WTC11 (cell line): ENCODE results near the gene CREBRF. TPM values are rescaled to one million over a fixed set of nuclear protein-coding genes. Genes with fewer than 3 reads are reported as not detected.

ENCODE experiments used
- ATAC-seq: fragments of 200-7000 bp; cut with Tn5 transposase; 2 replicates; pipeline ENCODE4 v1.10.0; 2021; ENCODE audit warnings: mild to moderate bottlenecking, moderate library complexity
- CTCF ChIA-PET: fragments of 300-600 bp; sonication (Branson Sonifier 250); formaldehyde crosslinking; loops from one replicate; lab custom pipeline; 2021; ENCODE audit warnings: antibody characterized with exemption; lab: Charles Lee
- POLR2A ChIA-PET: fragments of 350-600 bp; sonication (Branson Sonifier 250); formaldehyde crosslinking; loops from one replicate; lab custom pipeline; 2021; ENCODE audit warnings: antibody characterized with exemption; lab: Charles Lee
- DNase-seq: peaks from one replicate; pipeline ENCODE4 v3.0.0; 2021; ENCODE audit warnings: low spot score
- H3K27ac Mint-ChIP-seq: 2 replicates; pipeline ENCODE4 v1.8.0; 2021; ENCODE audit warnings: mixed read lengths
- H3K27me3 Mint-ChIP-seq: 2 replicates; pipeline ENCODE4 v1.8.0; 2021; ENCODE audit warnings: low read depth, mild to moderate bottlenecking, moderate library complexity, mixed read lengths
- H3K36me3 Mint-ChIP-seq: 2 replicates; pipeline ENCODE4 v1.8.0; 2021; ENCODE audit warnings: mixed read lengths
- H3K4me1 Mint-ChIP-seq: 2 replicates; pipeline ENCODE4 v1.8.0; 2022; ENCODE audit warnings: mixed read lengths
- H3K4me3 Mint-ChIP-seq: 2 replicates; pipeline ENCODE4 v1.8.0; 2021; ENCODE audit warnings: mild to moderate bottlenecking, moderate library complexity, mixed read lengths
- H3K9me3 Mint-ChIP-seq: 2 replicates; pipeline ENCODE4 v1.8.0; 2021; ENCODE audit warnings: mixed read lengths
- E2F1 ChIP-seq: sonication (generic); formaldehyde crosslinking; IDR thresholded peaks from 2 replicates; pipeline ENCODE4 v1.8.0; 2022; ENCODE audit warnings: mild to moderate bottlenecking, missing genetic modification reagents
- ETV6 ChIP-seq: sonication (generic); formaldehyde crosslinking; IDR thresholded peaks from 2 replicates; pipeline ENCODE4 v1.8.1; 2022; ENCODE audit warnings: mild to moderate bottlenecking, missing genetic modification reagents
- FOXK1 ChIP-seq: sonication (generic); formaldehyde crosslinking; IDR thresholded peaks from 2 replicates; pipeline ENCODE4 v1.8.0; 2022; ENCODE audit warnings: mild to moderate bottlenecking, moderate library complexity, missing genetic modification reagents
- GABPB1 ChIP-seq: sonication (generic); formaldehyde crosslinking; IDR thresholded peaks from 2 replicates; pipeline ENCODE4 v1.8.1; 2023; ENCODE audit warnings: mild to moderate bottlenecking, missing genetic modification reagents
- JAZF1 ChIP-seq: fragments of 250-450 bp; sonication (Bioruptor Pico); IDR thresholded peaks from 2 replicates; pipeline ENCODE4 v1.9.0; 2021; ENCODE audit warnings: moderate library complexity, mild to moderate bottlenecking, inconsistent platforms
- MYBL2 ChIP-seq: sonication (generic); formaldehyde crosslinking; IDR thresholded peaks from 2 replicates; pipeline ENCODE4 v1.8.1; 2023; ENCODE audit warnings: mild to moderate bottlenecking, moderate library complexity, missing genetic modification reagents
- NFE2L1 ChIP-seq: sonication (generic); formaldehyde crosslinking; IDR thresholded peaks from 2 replicates; pipeline ENCODE4 v1.8.1; 2023; ENCODE audit warnings: missing genetic modification reagents
- NFYB ChIP-seq: sonication (generic); formaldehyde crosslinking; conservative IDR thresholded peaks from 2 replicates; pipeline ENCODE4 v1.8.0; 2022; ENCODE audit warnings: low read depth, missing genetic modification reagents
- NR3C1 ChIP-seq: sonication (generic); formaldehyde crosslinking; conservative IDR thresholded peaks from 2 replicates; pipeline ENCODE4 v1.8.1; 2023; ENCODE audit warnings: low read depth, mild to moderate bottlenecking, missing genetic modification reagents
- OVOL2 ChIP-seq: fragments of 250-450 bp; sonication (Bioruptor Pico); IDR thresholded peaks from 2 replicates; pipeline ENCODE4 v1.9.0; 2021; ENCODE audit warnings: mild to moderate bottlenecking, borderline replicate concordance
- SOX15 ChIP-seq: fragments of 250-450 bp; sonication (Bioruptor Pico); IDR thresholded peaks from 2 replicates; pipeline ENCODE4 v1.9.0; 2021; ENCODE audit warnings: mild to moderate bottlenecking
- ZNF138 ChIP-seq: sonication (generic); formaldehyde crosslinking; conservative IDR thresholded peaks from 2 replicates; pipeline ENCODE4 v1.8.1; 2022; ENCODE audit warnings: mild to moderate bottlenecking, moderate library complexity, missing genetic modification reagents
- ZNF396 ChIP-seq: fragments of 250-450 bp; sonication (Bioruptor Pico); IDR thresholded peaks from 2 replicates; pipeline ENCODE4 v1.8.0; 2021; ENCODE audit warnings: mild to moderate bottlenecking, moderate library complexity, borderline replicate concordance
- ZNF423 ChIP-seq: fragments of 250-450 bp; sonication (Bioruptor Pico); IDR thresholded peaks from 2 replicates; pipeline ENCODE4 v2.1.2; 2022; ENCODE audit warnings: mild to moderate bottlenecking, moderate library complexity
- ZSCAN18 ChIP-seq: fragments of 250-450 bp; sonication (Bioruptor Pico); IDR thresholded peaks from 2 replicates; pipeline ENCODE4 v2.1.2; 2022; ENCODE audit warnings: mild to moderate bottlenecking, moderate library complexity
- total RNA-seq: library from RNA; stranded (reverse); gene quantifications from 3 replicates; pipeline ENCODE4 v1.2.3, GENCODE V29; 2021
- TF ChIP-seq, protein P1 (sequence below): sonication (generic); formaldehyde crosslinking; IDR thresholded peaks from 2 replicates; pipeline ENCODE4 v1.8.1; 2023; ENCODE audit warnings: mild to moderate bottlenecking, missing genetic modification reagents, moderate library complexity
- TF ChIP-seq, protein P2 (sequence below): fragments of 250-450 bp; sonication (Bioruptor Pico); IDR thresholded peaks from 2 replicates; pipeline ENCODE4 v1.9.0; 2021; ENCODE audit warnings: moderate library complexity, mild to moderate bottlenecking, inconsistent platforms, borderline replicate concordance
- TF ChIP-seq, protein P3 (sequence below): sonication (generic); formaldehyde crosslinking; IDR thresholded peaks from 2 replicates; pipeline ENCODE4 v1.8.0; 2023; ENCODE audit warnings: missing genetic modification reagents, mild to moderate bottlenecking, borderline replicate concordance
- TF ChIP-seq, protein P4 (sequence below): fragments of 250-450 bp; sonication (Bioruptor Pico); conservative IDR thresholded peaks from 2 replicates; pipeline ENCODE4 v1.9.0; 2021; ENCODE audit warnings: mild to moderate bottlenecking

Gene CREBRF
- total RNA-seq, 1 experiment from 2014 or later, result 5.7 TPM

DNA sequence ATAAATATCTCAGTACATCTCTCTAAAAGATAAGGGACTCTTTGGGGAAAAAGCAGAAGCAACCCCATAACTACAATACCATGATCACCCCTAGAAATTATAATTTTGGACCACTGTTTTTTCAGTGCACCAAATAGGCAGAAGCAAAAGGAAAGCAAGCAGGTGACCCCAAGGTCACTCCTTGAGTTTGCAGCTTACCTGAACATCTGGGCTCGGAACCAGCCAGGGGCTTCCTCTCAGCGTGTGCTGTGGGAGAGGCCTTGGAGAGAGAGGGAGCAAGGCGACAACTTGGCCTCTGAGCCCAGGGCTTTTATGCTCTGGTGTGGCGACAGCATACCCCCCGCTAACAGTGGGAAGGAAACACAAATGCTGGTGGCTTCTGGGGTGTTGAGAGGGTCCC is 105.0 kb downstream of the CREBRF start:
- CTCF ChIA-PET, result no interaction called here
- H3K4me3 Mint-ChIP-seq, result no peak overlapping the region
- POLR2A ChIA-PET, result no interaction called here
- no peaks in the 10 kb centered on the region for H3K27me3 Mint-ChIP-seq
- no peak for TF ChIP-seq ZNF396
- no peak for TF ChIP-seq NFYB (CRISPR knock-in tag)
- TF ChIP-seq, protein P1, sequence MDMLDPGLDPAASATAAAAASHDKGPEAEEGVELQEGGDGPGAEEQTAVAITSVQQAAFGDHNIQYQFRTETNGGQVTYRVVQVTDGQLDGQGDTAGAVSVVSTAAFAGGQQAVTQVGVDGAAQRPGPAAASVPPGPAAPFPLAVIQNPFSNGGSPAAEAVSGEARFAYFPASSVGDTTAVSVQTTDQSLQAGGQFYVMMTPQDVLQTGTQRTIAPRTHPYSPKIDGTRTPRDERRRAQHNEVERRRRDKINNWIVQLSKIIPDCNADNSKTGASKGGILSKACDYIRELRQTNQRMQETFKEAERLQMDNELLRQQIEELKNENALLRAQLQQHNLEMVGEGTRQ (CRISPR knock-in tag), result no peak
- no peak for TF ChIP-seq ZNF138 (CRISPR knock-in tag)
- TF ChIP-seq NR3C1, result no peak
- TF ChIP-seq E2F1 (CRISPR knock-in tag), result no peak
- TF ChIP-seq, protein P2, sequence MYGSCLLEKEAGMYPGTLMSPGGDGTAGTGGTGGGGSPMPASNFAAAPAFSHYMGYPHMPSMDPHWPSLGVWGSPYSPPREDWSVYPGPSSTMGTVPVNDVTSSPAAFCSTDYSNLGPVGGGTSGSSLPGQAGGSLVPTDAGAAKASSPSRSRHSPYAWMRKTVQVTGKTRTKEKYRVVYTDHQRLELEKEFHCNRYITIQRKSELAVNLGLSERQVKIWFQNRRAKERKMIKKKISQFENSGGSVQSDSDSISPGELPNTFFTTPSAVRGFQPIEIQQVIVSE (CRISPR knock-in tag), result no peak
- no peaks in the 10 kb centered on the region for H3K9me3 Mint-ChIP-seq
- H3K36me3 Mint-ChIP-seq, result peaks cover 15% of the 10 kb centered on the region; the same call in 1 of the 2 replicates
- no peak for ATAC-seq
- no peak overlapping the region for H3K27ac Mint-ChIP-seq
- H3K4me1 Mint-ChIP-seq, result no peaks in the 10 kb centered on the region
- no peak for DNase-seq

DNA sequence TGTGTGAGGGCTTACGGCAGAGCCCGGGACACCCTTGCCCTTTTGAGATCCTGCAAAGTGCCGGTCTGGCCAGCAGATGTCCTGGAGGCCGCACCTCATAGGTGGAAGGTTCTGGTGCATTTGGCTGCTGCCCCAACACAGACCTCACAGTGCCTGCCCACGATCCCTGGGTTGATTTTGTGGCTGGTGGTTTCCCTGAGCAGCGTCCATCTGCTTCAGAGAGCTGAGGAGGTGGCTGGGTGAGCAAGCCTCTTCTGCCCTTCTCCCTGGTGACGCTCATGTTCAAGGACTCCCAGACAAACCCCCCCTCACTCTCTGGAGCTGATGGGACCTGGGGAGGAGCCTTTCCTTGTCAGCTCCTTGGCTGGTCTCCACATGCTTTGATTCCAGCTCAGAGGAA is 107.1 kb downstream of the CREBRF start:
- H3K27me3 Mint-ChIP-seq, result no peaks in the 10 kb centered on the region
- H3K36me3 Mint-ChIP-seq, result peaks cover 12% of the 10 kb centered on the region; the same call in 1 of the 2 replicates
- peak; percentile 22 for DNase-seq
- ATAC-seq, result peak; percentile 72
- CTCF ChIA-PET, result interaction anchor here (0.8 to 1.4 kb wide), 5 partner anchors 18 to 184 kb away, joined by 3 to 6 read pairs (median 5); partner anchors contain the start of gene BNIP1
- H3K9me3 Mint-ChIP-seq, result no peaks in the 10 kb centered on the region
- TF ChIP-seq GABPB1 (no peak), MYBL2 (no peak), NFE2L1 (CRISPR knock-in tag) (no peak), ZSCAN18 (CRISPR knock-in tag) (no peak), JAZF1 (no peak)
- POLR2A ChIA-PET, result no interaction called here
- no peaks in the 10 kb centered on the region for H3K4me1 Mint-ChIP-seq
- no peak overlapping the region for H3K27ac Mint-ChIP-seq
- H3K4me3 Mint-ChIP-seq, result no peak overlapping the region

GRCh38 chr5:173165177-173166016 is 109.2 kb downstream of the CREBRF start:
- Mint-ChIP-seq H3K36me3 (peaks cover 9% of the 10 kb centered on the region; the same call in 1 of the 2 replicates), H3K9me3 (no peaks in the 10 kb centered on the region), H3K27ac (no peak overlapping the region), H3K4me1 (no peaks in the 10 kb centered on the region), H3K4me3 (no peak overlapping the region), H3K27me3 (no peaks in the 10 kb centered on the region)
- ChIA-PET CTCF (interaction anchor here (0.8 to 1.5 kb wide), 4 partner anchors 20 to 181 kb away, joined by 3 to 4 read pairs (median 3); partner anchors contain the start of gene BNIP1), POLR2A (no interaction called here)
- DNase-seq (no peak), ATAC-seq (no peak)
- TF ChIP-seq, protein P2 (CRISPR knock-in tag), result no peak
- TF ChIP-seq ZNF423 (CRISPR knock-in tag), result no peak
- TF ChIP-seq ETV6 (CRISPR knock-in tag), result no peak
- no peak for TF ChIP-seq OVOL2 (CRISPR knock-in tag)
- TF ChIP-seq, protein P3, sequence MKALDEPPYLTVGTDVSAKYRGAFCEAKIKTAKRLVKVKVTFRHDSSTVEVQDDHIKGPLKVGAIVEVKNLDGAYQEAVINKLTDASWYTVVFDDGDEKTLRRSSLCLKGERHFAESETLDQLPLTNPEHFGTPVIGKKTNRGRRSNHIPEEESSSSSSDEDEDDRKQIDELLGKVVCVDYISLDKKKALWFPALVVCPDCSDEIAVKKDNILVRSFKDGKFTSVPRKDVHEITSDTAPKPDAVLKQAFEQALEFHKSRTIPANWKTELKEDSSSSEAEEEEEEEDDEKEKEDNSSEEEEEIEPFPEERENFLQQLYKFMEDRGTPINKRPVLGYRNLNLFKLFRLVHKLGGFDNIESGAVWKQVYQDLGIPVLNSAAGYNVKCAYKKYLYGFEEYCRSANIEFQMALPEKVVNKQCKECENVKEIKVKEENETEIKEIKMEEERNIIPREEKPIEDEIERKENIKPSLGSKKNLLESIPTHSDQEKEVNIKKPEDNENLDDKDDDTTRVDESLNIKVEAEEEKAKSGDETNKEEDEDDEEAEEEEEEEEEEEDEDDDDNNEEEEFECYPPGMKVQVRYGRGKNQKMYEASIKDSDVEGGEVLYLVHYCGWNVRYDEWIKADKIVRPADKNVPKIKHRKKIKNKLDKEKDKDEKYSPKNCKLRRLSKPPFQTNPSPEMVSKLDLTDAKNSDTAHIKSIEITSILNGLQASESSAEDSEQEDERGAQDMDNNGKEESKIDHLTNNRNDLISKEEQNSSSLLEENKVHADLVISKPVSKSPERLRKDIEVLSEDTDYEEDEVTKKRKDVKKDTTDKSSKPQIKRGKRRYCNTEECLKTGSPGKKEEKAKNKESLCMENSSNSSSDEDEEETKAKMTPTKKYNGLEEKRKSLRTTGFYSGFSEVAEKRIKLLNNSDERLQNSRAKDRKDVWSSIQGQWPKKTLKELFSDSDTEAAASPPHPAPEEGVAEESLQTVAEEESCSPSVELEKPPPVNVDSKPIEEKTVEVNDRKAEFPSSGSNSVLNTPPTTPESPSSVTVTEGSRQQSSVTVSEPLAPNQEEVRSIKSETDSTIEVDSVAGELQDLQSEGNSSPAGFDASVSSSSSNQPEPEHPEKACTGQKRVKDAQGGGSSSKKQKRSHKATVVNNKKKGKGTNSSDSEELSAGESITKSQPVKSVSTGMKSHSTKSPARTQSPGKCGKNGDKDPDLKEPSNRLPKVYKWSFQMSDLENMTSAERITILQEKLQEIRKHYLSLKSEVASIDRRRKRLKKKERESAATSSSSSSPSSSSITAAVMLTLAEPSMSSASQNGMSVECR (CRISPR knock-in tag), result no peak
- no peak for TF ChIP-seq SOX15 (CRISPR knock-in tag)
- TF ChIP-seq FOXK1, result no peak
- TF ChIP-seq, protein P4, sequence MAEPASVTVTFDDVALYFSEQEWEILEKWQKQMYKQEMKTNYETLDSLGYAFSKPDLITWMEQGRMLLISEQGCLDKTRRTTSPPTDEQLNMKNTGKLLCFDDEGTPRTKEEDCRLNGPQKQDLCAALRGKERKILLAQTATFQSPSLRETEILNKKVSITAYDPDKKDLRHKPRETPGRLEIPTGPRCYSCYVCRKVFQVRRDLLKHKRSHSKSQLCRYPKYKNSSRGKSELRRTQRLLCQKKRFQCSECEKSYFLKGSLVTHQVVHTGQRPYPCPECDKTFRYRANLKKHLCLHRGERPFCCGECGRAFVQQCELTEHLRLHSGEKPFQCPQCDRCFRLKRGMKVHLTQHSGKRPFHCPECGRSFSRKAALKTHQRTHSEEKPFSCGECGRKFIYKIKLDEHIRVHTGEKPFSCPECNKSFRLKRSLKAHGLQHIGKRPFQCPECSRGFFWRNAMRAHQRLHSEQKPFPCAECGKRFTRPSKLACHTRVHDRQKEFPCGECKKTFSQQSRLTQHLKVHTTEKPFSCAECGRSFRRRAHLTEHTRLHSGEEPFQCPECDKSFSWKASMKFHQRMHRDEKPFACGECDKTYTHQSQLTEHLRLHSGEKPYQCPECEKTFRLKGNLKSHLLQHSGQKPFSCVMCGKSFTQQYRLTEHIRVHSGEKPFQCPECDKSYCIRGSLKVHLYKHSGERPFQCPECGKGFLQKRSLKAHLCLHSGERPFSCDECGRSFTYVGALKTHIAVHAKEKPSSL (CRISPR knock-in tag), result no peak
